Psoas muscle (tissue), 8 donors: ENCODE measurements around the gene ACYP2. TPM values are rescaled to one million over a fixed set of nuclear protein-coding genes. Genes with fewer than 3 reads are reported as not detected.

Source experiments
- ATAC-seq, 4 donors: fragments of 200-7000 bp; cut with Tn5 transposase; one replicate each; pipeline ENCODE4 v1.9.1; 2020; ENCODE audit warnings: moderate library complexity in 3 of 4, mild to moderate bottlenecking in 2 of 4
- DNase-seq, 2 donors: peaks; one replicate each; pipeline ENCODE4 v3.0.0-alpha.2; 2020
- H3K27ac ChIP-seq: fragments of 200-600 bp; one replicate; pipeline ENCODE4 v1.8.0; 2022
- H3K27me3 ChIP-seq, 3 donors: fragments of 200-600 bp in 1 of 3; one replicate each; pipeline versions ENCODE4 v1.6.1 to v1.8.0; 2013 to 2022; ENCODE audit warnings: low read length in 2 of 3, mild to moderate bottlenecking in 2 of 3, moderate library complexity in 1 of 3; ENCODE audit not compliant: insufficient read depth in 3 of 3
- H3K36me3 ChIP-seq, 2 donors: fragments of 200-600 bp in 1 of 2; one replicate each; pipeline versions ENCODE4 v1.6.1 to v1.8.0; 2013 to 2022; ENCODE audit warnings: low read depth in 1 of 2, mild to moderate bottlenecking in 1 of 2, moderate library complexity in 1 of 2; ENCODE audit not compliant: insufficient read depth in 1 of 2
- H3K4me1 ChIP-seq: fragments of 200-600 bp; one replicate; pipeline ENCODE4 v1.8.0; 2022
- H3K4me3 ChIP-seq: fragments of 200-600 bp; one replicate; pipeline ENCODE4 v1.8.0; 2022; ENCODE audit warnings: mild to moderate bottlenecking
- H3K9me3 ChIP-seq: fragments of 200-600 bp; one replicate; pipeline ENCODE4 v1.8.0; 2022
- WGBS, 3 donors: extraction: QIAGEN DNeasy Blood & Tissue Kit; methylation state at CpG; one replicate each; pipeline versions ENCODE4 v1.1.6 to v1.1.7; 2013; 5-methylcytosine and 5-hydroxymethylcytosine counted together
- intact Hi-C, 2 donors: fragments of 100-400 bp; cut with DNase I; formaldehyde crosslinking; loops; one replicate each; pipeline versions ENCODE4 v1.11.0 to v1.14.2; 2022
- polyA plus RNA-seq, 3 donors: library from polyadenylated mRNA; stranded (reverse); fragments of 200-250 nt; gene quantifications; one replicate each; pipeline ENCODE4 v1.2.3, GENCODE V29; 2013
- total RNA-seq, 4 donors: library from RNA; stranded (reverse); fragmentation: NEBNext Ultra II Directional in 2 of 4; extraction: Animal tissue kit (Norgen Biotek cat#: 25700) in 2 of 4; gene quantifications; one replicate each; pipeline versions ENCODE4 v1.2.1 to v1.2.4, GENCODE V29; 2021 to 2023
- TF ChIP-seq, protein P1 (sequence below): fragments of 200-600 bp; IDR thresholded peaks from one replicate; pipeline ENCODE4 v1.8.0; 2022; ENCODE audit warnings: antibody characterized with exemption
- donor health status: healthy with polysubstance abuse.
- donor health status: DM: no; HTN: no; CAD: no; lungs with moderate emphysema.
- donor health status: Bipolar disorder and iron deficiency.
- donor health status: healthy.
- donor health status: DM: yes; HTN: yes; CAD: no.
- donor health status: DM: no; HTN: no; CAD: no.
- donor health status: DM: no; HTN: no; CAD: no.
- donor health status: DM: yes; HTN: yes; CAD: no.

ACYP2 gene
- total and polyA plus RNA-seq, 7 donors = 73.5 to 231 (median 108) TPM

DNA sequence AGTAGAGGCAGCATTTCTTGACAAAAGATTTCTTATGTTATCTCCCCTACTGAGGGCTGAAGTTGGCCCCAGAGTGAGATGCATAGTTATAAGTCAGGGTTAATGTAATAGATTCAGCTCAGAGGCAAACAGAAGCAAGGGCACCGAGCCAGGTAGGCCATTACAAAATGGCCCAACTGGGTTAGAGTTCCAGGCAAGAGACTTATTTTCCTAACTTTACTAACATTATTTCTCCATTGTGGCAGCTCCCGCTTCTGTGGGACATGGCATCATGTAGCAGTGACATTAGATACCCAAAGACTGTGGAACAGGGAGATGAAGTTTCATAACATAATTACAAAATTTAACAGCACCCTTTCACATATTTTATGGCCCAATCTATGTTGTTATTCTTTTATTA lies 113.5 kb downstream of the ACYP2 start:
- H3K36me3 ChIP-seq = no peaks in the 10 kb centered on the region
- H3K27ac ChIP-seq = no peak overlapping the region
- no peaks in the 10 kb centered on the region for H3K27me3 ChIP-seq
- H3K9me3 ChIP-seq = no peaks in the 10 kb centered on the region
- DNase-seq = peak; percentile 51
- TF ChIP-seq, protein P1, sequence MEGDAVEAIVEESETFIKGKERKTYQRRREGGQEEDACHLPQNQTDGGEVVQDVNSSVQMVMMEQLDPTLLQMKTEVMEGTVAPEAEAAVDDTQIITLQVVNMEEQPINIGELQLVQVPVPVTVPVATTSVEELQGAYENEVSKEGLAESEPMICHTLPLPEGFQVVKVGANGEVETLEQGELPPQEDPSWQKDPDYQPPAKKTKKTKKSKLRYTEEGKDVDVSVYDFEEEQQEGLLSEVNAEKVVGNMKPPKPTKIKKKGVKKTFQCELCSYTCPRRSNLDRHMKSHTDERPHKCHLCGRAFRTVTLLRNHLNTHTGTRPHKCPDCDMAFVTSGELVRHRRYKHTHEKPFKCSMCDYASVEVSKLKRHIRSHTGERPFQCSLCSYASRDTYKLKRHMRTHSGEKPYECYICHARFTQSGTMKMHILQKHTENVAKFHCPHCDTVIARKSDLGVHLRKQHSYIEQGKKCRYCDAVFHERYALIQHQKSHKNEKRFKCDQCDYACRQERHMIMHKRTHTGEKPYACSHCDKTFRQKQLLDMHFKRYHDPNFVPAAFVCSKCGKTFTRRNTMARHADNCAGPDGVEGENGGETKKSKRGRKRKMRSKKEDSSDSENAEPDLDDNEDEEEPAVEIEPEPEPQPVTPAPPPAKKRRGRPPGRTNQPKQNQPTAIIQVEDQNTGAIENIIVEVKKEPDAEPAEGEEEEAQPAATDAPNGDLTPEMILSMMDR = no peak
- peaks cover 15% of the 10 kb centered on the region for H3K4me1 ChIP-seq
- WGBS, 3 donors = 45 to 73% (median 47%) methylated on average over 2 of the region's 2 CpGs
- H3K4me3 ChIP-seq = no peak overlapping the region
- intact Hi-C loops = no loop called here
- ATAC-seq = peak in 3 of 4 donors; percentile 50 to 53 (median 51)

DNA sequence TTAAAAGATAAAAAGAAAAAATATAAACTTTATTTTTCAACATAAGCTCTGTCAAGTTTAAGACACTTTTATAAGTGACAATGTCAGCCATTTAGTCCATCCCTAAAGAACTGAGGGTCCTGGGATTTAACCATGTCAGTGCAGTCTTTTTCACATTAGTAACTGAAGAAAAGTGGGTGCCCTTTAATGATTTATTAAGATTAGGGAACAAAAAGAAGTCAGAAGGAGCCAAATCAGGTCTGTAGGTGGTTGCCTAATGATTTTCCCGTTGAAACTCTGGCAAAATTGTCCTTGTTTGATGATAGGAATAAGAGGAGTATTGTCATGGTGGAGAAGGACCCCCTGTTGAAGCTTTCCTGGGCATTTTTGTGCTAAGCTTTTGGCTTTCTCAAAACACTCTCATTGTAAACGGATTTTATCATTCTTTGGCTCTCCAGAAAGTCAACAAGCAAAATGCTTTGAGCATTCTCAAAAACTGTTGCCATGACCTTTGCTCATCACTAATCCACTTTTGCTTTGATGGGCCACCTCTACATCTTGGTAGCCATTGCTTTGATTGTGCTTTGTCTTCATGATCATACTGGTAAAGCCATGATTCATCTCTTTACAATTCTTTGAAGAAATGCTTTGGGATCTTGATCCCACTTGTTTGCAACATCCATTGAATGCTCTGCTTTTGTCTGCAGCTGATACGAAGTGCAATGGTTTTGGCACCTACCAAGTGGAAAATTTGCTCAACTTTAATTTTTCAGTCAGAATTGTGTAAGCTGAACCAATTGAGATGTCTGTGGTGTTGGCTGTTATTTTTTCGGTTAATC lies 118.6 kb downstream of the ACYP2 start:
- H3K36me3 ChIP-seq = no peaks in the 10 kb centered on the region
- H3K4me3 ChIP-seq = no peak overlapping the region
- ATAC-seq (peak in 1 of 4 donors; percentile 16), DNase-seq (no peak)
- intact Hi-C loops = no loop called here
- H3K4me1 ChIP-seq = peaks cover 2% of the 10 kb centered on the region
- H3K27ac ChIP-seq = no peak overlapping the region
- no peaks in the 10 kb centered on the region for H3K27me3 ChIP-seq
- 43 to 64% (median 51%) methylated on average over 4 of the region's 4 CpGs for WGBS, 3 donors
- TF ChIP-seq, protein P1 = no peak
- H3K9me3 ChIP-seq = no peaks in the 10 kb centered on the region

DNA sequence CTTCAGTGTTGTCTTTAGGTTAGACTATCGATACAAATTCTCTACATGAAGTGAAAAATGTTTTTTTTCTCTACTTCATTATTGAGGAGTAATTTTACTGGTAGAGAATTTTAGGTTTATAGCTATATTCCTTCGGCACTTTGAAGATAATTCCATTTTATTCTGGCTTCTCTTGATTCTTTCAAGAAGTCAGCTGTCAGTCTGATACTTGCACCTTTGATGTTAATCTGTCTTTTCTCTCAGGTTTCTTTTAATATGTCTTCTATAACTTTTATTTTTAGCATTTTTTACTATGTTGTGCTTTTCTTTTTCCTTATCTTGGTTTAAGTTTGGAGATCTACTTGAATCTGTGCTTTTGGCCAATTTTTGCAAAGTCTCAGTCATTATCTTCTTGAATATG lies 122.0 kb downstream of the ACYP2 start:
- TF ChIP-seq, protein P1 = no peak
- intact Hi-C loops = no loop called here
- Histone ChIP-seq H3K4me3 (no peak overlapping the region), H3K27ac (no peak overlapping the region), H3K27me3 (no peaks in the 10 kb centered on the region), H3K36me3 (no peaks in the 10 kb centered on the region), H3K9me3 (no peaks in the 10 kb centered on the region), H3K4me1 (no peaks in the 10 kb centered on the region)
- 95 to 97% (median 96%) methylated on average over 2 of the region's 2 CpGs for WGBS, 3 donors
- ATAC-seq (no peak), DNase-seq (no peak)

DNA sequence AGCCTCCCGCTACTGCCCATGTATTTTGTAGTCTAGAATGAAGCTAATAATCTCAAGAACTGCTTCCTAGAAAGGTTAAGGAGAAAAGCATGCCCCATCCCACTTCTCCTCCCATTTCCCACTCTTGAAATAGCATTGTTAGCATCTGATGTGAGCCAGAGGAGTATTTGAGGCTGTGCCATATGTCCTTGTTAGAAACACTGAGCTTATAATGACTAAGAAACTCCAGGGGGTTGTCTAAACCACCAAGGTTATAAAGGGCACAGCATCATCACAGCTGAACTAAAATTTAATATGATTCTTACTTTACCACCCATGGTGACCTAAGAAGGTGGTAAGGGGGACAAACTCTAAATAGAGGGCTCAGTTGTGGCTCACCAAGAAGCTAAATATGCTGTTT lies 124.0 kb downstream of the ACYP2 start:
- intact Hi-C loops = no loop called here
- TF ChIP-seq, protein P1 = no peak
- WGBS, 3 donors = 83 to 100% (median 96%) methylated on average over 1 of the region's 1 CpG
- no peak for DNase-seq
- Histone ChIP-seq H3K36me3 (no peaks in the 10 kb centered on the region), H3K4me1 (no peaks in the 10 kb centered on the region), H3K4me3 (no peak overlapping the region), H3K27ac (no peak overlapping the region), H3K9me3 (no peaks in the 10 kb centered on the region), H3K27me3 (no peaks in the 10 kb centered on the region)
- ATAC-seq = peak in 3 of 4 donors; percentile 54 to 64 (median 56)
